Measurements from ENCODE around the gene ZNF273.
"Not testable (repeated sequence)": the region's sequence is repeated elsewhere in the genome, so short reads cannot be mapped to it uniquely, and the experiment has no call there.

Gene ZNF273

GRCh38 chr7:64904008-64904407 is 935 bp downstream of the ZNF273 start:
- Histone ChIP-seq H3K9me3 (ENCODE audit: control insufficient read depth in 5 of 5, low read length in 5 of 5) (no peaks in the 10 kb centered on the region), H3K9ac (ENCODE audit: low read length in 5 of 5) (peak overlapping the region in 4 of 5 donors; percentile 56 to 94 (median 86)), H3K4me1 (ENCODE audit: control insufficient read depth in 5 of 5, insufficient read depth in 5 of 5, low read length in 5 of 5) (peaks cover 0 to 15% (median 13%) of the 10 kb centered on the region in 5 donors), H3K4me3 (ENCODE audit: low read depth in 1 of 5, low read length in 5 of 5) (peak overlapping the region; percentile 83 to 99 (median 96)), H3K27ac (ENCODE audit: low read depth, low read length) (no peak overlapping the region), H3K36me3 (ENCODE audit: control insufficient read depth in 5 of 5, insufficient read depth in 5 of 5, low read length in 5 of 5) (no peaks in the 10 kb centered on the region), H3K27me3 (ENCODE audit: control insufficient read depth in 5 of 5, insufficient read depth in 4 of 5, low read length in 5 of 5) (no peaks in the 10 kb centered on the region)

- no peak overlapping the region for H3K9ac ChIP-seq (ENCODE audit: low read length in 5 of 5)
- no peaks in the 10 kb centered on the region for H3K9me3 ChIP-seq (ENCODE audit: control insufficient read depth in 5 of 5, low read length in 5 of 5)
- H3K36me3 ChIP-seq (ENCODE audit: control insufficient read depth in 5 of 5, insufficient read depth in 5 of 5, low read length in 5 of 5) = no peaks in the 10 kb centered on the region
- H3K4me3 ChIP-seq (ENCODE audit: low read depth in 1 of 5, low read length in 5 of 5) = no peak overlapping the region
- H3K4me1 ChIP-seq (ENCODE audit: control insufficient read depth in 5 of 5, insufficient read depth in 5 of 5, low read length in 5 of 5) = peaks cover 0 to 15% (median 13%) of the 10 kb centered on the region in 5 donors
- no peaks in the 10 kb centered on the region for H3K27me3 ChIP-seq (ENCODE audit: control insufficient read depth in 5 of 5, insufficient read depth in 4 of 5, low read length in 5 of 5)
- no peak overlapping the region for H3K27ac ChIP-seq (ENCODE audit: low read depth, low read length)
These were observed 2.1 kb downstream of the ZNF273 start for GRCh38 chr7:64905133-64905532.

DNA sequence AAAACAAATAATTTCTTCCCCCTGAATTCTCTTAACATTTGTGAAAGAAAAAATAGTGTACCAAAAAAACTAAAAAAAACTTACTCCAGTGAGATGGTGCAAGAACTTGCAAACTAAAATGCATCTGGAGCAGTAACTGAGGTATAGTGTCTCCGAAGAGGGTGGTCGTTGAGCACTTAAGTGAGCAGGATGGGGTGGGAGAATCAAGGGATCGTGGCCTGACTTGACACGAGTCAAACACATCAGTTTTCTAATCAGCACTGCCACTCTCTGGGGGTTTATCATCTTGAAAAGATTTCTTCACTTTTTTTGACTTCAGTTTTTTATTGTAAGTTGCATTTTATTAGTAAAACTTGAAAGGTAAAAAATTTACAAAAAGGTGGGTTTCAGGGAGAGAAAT is 2.5 kb downstream of the ZNF273 start:
- peaks cover 0 to 15% (median 13%) of the 10 kb centered on the region in 5 donors for H3K4me1 ChIP-seq (ENCODE audit: control insufficient read depth in 5 of 5, insufficient read depth in 5 of 5, low read length in 5 of 5)
- no peaks in the 10 kb centered on the region for H3K9me3 ChIP-seq (ENCODE audit: control insufficient read depth in 5 of 5, low read length in 5 of 5)
- no peak overlapping the region for H3K27ac ChIP-seq (ENCODE audit: low read depth, low read length)
- H3K9ac ChIP-seq (ENCODE audit: low read length in 5 of 5) = no peak overlapping the region
- no peaks in the 10 kb centered on the region for H3K36me3 ChIP-seq (ENCODE audit: control insufficient read depth in 5 of 5, insufficient read depth in 5 of 5, low read length in 5 of 5)
- no peaks in the 10 kb centered on the region for H3K27me3 ChIP-seq (ENCODE audit: control insufficient read depth in 5 of 5, insufficient read depth in 4 of 5, low read length in 5 of 5)
- H3K4me3 ChIP-seq (ENCODE audit: low read depth in 1 of 5, low read length in 5 of 5) = no peak overlapping the region

DNA sequence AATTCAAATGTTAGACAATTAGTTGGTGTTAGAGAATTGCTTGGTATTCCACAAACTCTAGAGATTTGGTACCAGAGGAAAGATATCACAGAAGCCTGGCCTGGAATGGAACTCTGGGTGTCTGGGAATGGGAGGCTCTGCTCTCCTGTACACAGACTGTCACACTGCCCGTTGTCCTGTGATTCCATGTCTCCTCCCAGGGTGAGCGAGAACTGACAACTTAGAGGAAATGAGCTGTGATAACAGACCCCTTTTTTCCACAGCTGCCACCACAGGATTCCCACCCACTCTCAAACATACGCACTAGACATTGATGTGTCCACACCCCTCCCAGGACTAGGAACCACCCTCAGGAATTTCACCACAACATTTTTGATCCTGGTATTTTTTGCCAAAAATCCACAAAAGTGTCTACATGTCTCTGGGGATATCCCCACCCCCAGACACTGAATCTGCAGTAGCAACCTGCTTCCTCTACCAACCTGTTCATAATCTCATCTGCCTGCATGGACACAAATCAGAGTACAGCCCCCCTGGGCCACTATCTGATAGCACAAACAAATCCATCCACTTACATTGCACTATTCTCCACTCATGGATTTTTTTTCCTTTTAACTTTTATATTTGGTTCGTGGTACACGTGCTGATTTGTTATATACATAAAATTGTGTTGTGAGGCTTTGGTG is 4.7 kb downstream of the ZNF273 start:
- no peak overlapping the region for H3K4me3 ChIP-seq (ENCODE audit: low read depth in 1 of 5, low read length in 5 of 5)
- H3K36me3 ChIP-seq (ENCODE audit: control insufficient read depth in 5 of 5, insufficient read depth in 5 of 5, low read length in 5 of 5) = no peaks in the 10 kb centered on the region
- no peaks in the 10 kb centered on the region for H3K27me3 ChIP-seq (ENCODE audit: control insufficient read depth in 5 of 5, insufficient read depth in 4 of 5, low read length in 5 of 5)
- no peaks in the 10 kb centered on the region for H3K9me3 ChIP-seq (ENCODE audit: control insufficient read depth in 5 of 5, low read length in 5 of 5)
- no peak overlapping the region for H3K27ac ChIP-seq (ENCODE audit: low read depth, low read length)
- peaks cover 0 to 11% (median 10%) of the 10 kb centered on the region in 5 donors for H3K4me1 ChIP-seq (ENCODE audit: control insufficient read depth in 5 of 5, insufficient read depth in 5 of 5, low read length in 5 of 5)
- H3K9ac ChIP-seq (ENCODE audit: low read length in 5 of 5) = no peak overlapping the region

DNA sequence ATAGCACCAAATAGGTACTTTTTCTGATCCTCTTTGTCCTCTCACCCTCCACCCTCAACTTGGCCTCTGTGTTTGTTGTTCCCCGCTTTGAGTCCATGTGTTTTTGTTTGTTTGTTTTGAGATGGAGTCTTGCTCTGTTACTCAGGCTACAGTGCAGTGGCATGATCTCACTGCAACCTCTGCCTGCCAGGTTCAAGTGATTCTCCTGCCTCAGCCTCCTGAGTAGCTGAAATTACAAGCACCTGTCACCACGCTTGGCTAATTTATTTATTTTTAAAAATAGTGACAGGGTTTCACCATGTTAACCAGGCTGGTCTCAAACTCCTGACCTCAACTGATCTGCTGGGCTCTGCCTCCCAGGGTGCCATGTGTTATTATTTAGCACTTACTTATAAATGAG is 5.3 kb downstream of the ZNF273 start:
- peaks cover 0 to 8% (median 7%) of the 10 kb centered on the region in 5 donors for H3K4me1 ChIP-seq (ENCODE audit: control insufficient read depth in 5 of 5, insufficient read depth in 5 of 5, low read length in 5 of 5)
- H3K9me3 ChIP-seq (ENCODE audit: control insufficient read depth in 5 of 5, low read length in 5 of 5) = no peaks in the 10 kb centered on the region

DNA sequence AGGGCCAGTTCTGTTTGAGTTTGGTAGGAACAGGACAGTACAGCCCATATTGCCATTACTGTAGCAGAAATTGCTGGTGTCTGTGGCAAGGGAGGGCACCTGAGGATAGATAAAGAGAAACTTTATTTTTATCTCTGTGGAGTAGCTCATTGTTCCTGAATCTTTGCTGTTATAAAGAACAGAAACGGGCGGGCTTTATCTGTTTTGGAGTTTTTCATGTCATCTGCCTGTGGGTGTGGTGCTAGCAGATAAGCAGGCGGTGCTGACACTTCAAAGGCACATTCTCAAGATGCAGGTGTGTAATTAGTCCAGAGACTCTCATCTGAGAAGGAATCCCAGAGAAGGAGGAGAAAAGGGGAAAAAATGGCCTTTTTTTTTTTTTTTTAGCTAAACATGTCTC is 11.5 kb downstream of the ZNF273 start:
- no peaks in the 10 kb centered on the region for H3K27me3 ChIP-seq (ENCODE audit: control insufficient read depth in 5 of 5, insufficient read depth in 4 of 5, low read length in 5 of 5)
- H3K4me1 ChIP-seq (ENCODE audit: control insufficient read depth in 5 of 5, insufficient read depth in 5 of 5, low read length in 5 of 5) = no peaks in the 10 kb centered on the region

More for the DNA sequence above, 5.3 kb downstream of the ZNF273 start:
- H3K4me3 ChIP-seq (ENCODE audit: low read depth in 1 of 5, low read length in 5 of 5) = no peak overlapping the region
- H3K27me3 ChIP-seq (ENCODE audit: control insufficient read depth in 5 of 5, insufficient read depth in 4 of 5, low read length in 5 of 5) = no peaks in the 10 kb centered on the region
- H3K36me3 ChIP-seq (ENCODE audit: control insufficient read depth in 5 of 5, insufficient read depth in 5 of 5, low read length in 5 of 5) = no peaks in the 10 kb centered on the region
- H3K9ac ChIP-seq (ENCODE audit: low read length in 5 of 5) = no peak overlapping the region
- no peak overlapping the region for H3K27ac ChIP-seq (ENCODE audit: low read depth, low read length)

GRCh38 chr7:64915301-64915700 is 12.2 kb downstream of the ZNF273 start:
- H3K27me3 ChIP-seq (ENCODE audit: control insufficient read depth in 5 of 5, insufficient read depth in 4 of 5, low read length in 5 of 5); H3K4me3 ChIP-seq (ENCODE audit: low read depth in 1 of 5, low read length in 5 of 5); H3K9me3 ChIP-seq (ENCODE audit: control insufficient read depth in 5 of 5, low read length in 5 of 5); H3K9ac ChIP-seq (ENCODE audit: low read length in 5 of 5); H3K4me1 ChIP-seq (ENCODE audit: control insufficient read depth in 5 of 5, insufficient read depth in 5 of 5, low read length in 5 of 5); H3K27ac ChIP-seq (ENCODE audit: low read depth, low read length); H3K36me3 ChIP-seq (ENCODE audit: control insufficient read depth in 5 of 5, insufficient read depth in 5 of 5, low read length in 5 of 5): not testable (repeated sequence)

More for the DNA sequence above, 11.5 kb downstream of the ZNF273 start:
- Histone ChIP-seq H3K9ac (ENCODE audit: low read length in 5 of 5) (no peak overlapping the region), H3K4me3 (ENCODE audit: low read depth in 1 of 5, low read length in 5 of 5) (no peak overlapping the region), H3K36me3 (ENCODE audit: control insufficient read depth in 5 of 5, insufficient read depth in 5 of 5, low read length in 5 of 5) (peaks cover 0 to 2% (median 0%) of the 10 kb centered on the region in 5 donors), H3K27ac (ENCODE audit: low read depth, low read length) (no peak overlapping the region), H3K9me3 (ENCODE audit: control insufficient read depth in 5 of 5, low read length in 5 of 5) (no peaks in the 10 kb centered on the region)

DNA sequence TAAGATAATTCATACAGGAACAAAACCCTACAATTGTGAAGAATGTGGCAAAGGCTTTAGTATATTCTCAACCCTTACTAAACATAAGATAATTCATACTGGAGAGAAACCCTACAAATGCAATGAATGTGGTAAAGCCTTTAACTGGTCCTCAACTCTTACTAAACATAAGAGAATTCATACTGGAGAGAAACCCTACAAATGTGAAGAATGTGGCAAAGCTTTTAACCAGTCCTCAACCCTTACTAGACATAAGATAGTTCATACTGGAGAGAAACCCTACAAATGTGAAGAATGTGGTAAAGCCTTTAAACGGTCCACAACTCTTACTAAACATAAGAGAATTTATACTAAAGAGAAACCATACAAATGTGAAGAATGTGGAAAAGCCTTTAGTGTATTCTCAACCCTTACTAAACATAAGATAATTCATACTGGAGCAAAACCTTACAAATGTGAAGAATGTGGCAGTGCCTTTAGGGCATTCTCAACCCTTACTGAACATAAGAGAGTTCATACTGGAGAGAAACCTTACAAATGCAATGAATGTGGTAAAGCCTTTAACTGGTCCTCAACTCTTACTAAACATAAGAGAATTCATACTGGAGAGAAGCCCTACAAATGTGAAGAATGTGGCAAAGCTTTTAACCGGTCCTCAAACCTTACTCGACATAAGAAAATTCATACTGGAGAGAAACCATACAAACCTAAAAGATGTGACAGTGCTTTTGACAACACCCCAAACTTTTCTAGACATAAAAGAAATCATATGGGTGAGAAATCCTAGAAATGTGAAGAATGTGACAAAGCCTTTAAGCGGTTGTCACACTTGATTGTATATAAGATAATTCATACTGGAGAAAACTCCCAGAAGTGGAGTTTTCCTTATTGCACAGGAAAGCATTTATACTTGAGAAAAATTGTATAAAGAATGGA is 25.4 kb downstream of the ZNF273 start:
- H3K27ac ChIP-seq (ENCODE audit: low read depth, low read length); H3K4me1 ChIP-seq (ENCODE audit: control insufficient read depth in 5 of 5, insufficient read depth in 5 of 5, low read length in 5 of 5); H3K4me3 ChIP-seq (ENCODE audit: low read depth in 1 of 5, low read length in 5 of 5); H3K27me3 ChIP-seq (ENCODE audit: control insufficient read depth in 5 of 5, insufficient read depth in 4 of 5, low read length in 5 of 5); H3K9ac ChIP-seq (ENCODE audit: low read length in 5 of 5): not testable (repeated sequence)
- Histone ChIP-seq H3K9me3 (ENCODE audit: control insufficient read depth in 5 of 5, low read length in 5 of 5) (peaks cover 0 to 14% (median 10%) of the 10 kb centered on the region in 5 donors), H3K36me3 (ENCODE audit: control insufficient read depth in 5 of 5, insufficient read depth in 5 of 5, low read length in 5 of 5) (peaks cover 3 to 16% (median 8%) of the 10 kb centered on the region in 5 donors)

- Histone ChIP-seq H3K9me3 (ENCODE audit: control insufficient read depth in 5 of 5, low read length in 5 of 5) (peaks cover 0 to 7% (median 2%) of the 10 kb centered on the region in 5 donors), H3K9ac (ENCODE audit: low read length in 5 of 5) (no peak overlapping the region), H3K4me3 (ENCODE audit: low read depth in 1 of 5, low read length in 5 of 5) (no peak overlapping the region)
These were observed 31.4 kb downstream of the ZNF273 start for GRCh38 chr7:64934478-64934877.

GRCh38 chr7:64938540-64938939 is 35.5 kb downstream of the ZNF273 start:
- no peaks in the 10 kb centered on the region for H3K4me1 ChIP-seq (ENCODE audit: control insufficient read depth in 5 of 5, insufficient read depth in 5 of 5, low read length in 5 of 5)
- peaks cover 0 to 3% (median 0%) of the 10 kb centered on the region in 5 donors for H3K36me3 ChIP-seq (ENCODE audit: control insufficient read depth in 5 of 5, insufficient read depth in 5 of 5, low read length in 5 of 5)
- no peak overlapping the region for H3K4me3 ChIP-seq (ENCODE audit: low read depth in 1 of 5, low read length in 5 of 5)
- no peak overlapping the region for H3K9ac ChIP-seq (ENCODE audit: low read length in 5 of 5)
- H3K27me3 ChIP-seq (ENCODE audit: control insufficient read depth in 5 of 5, insufficient read depth in 4 of 5, low read length in 5 of 5) = peaks cover 0 to 3% (median 0%) of the 10 kb centered on the region in 5 donors
- peaks cover 0 to 7% (median 2%) of the 10 kb centered on the region in 5 donors for H3K9me3 ChIP-seq (ENCODE audit: control insufficient read depth in 5 of 5, low read length in 5 of 5)
- H3K27ac ChIP-seq (ENCODE audit: low read depth, low read length) = no peak overlapping the region

More at GRCh38 chr7:64934478-64934877, 31.4 kb downstream of the ZNF273 start:
- Histone ChIP-seq H3K27me3 (ENCODE audit: control insufficient read depth in 5 of 5, insufficient read depth in 4 of 5, low read length in 5 of 5) (no peaks in the 10 kb centered on the region), H3K36me3 (ENCODE audit: control insufficient read depth in 5 of 5, insufficient read depth in 5 of 5, low read length in 5 of 5) (peaks cover 0 to 3% (median 0%) of the 10 kb centered on the region in 5 donors), H3K27ac (ENCODE audit: low read depth, low read length) (no peak overlapping the region), H3K4me1 (ENCODE audit: control insufficient read depth in 5 of 5, insufficient read depth in 5 of 5, low read length in 5 of 5) (no peaks in the 10 kb centered on the region)
